HepG2 (cell line): ENCODE measurements around the gene PRKCZ. TPM values are rescaled to one million over a fixed set of nuclear protein-coding genes. Genes with fewer than 3 reads are reported as not detected.

Experiments used
- FOSL1 ChIP-seq: sonication (generic); formaldehyde crosslinking; IDR thresholded peaks from 2 replicates; pipeline ENCODE4 v1.9.0; 2021; ENCODE audit warnings: missing genetic modification reagents, borderline replicate concordance
- GTF2F1 ChIP-seq: fragments of 150-350 bp; IDR thresholded peaks from 2 replicates; pipeline ENCODE4 v1.6.1; 2014; ENCODE audit warnings: low read length
- PAF1 ChIP-seq: IDR thresholded peaks from 2 replicates; pipeline ENCODE4 v1.6.1; 2016; ENCODE audit warnings: missing genetic modification reagents, missing compliant biosample characterization
- SMAD1 ChIP-seq: sonication (generic); formaldehyde crosslinking; IDR thresholded peaks from 2 replicates; pipeline ENCODE4 v1.4.0; 2020; ENCODE audit warnings: missing genetic modification reagents, low read depth, mild to moderate bottlenecking, borderline replicate concordance
- SP4 ChIP-seq: sonication (generic); formaldehyde crosslinking; IDR thresholded peaks from 2 replicates; pipeline ENCODE4 v1.8.1; 2023; ENCODE audit warnings: mild to moderate bottlenecking, missing genetic modification reagents
- U2AF1 ChIP-seq: fragments of 200-400 bp; formaldehyde crosslinking; optimal IDR thresholded peaks from 2 replicates; pipeline ENCODE3; 2017; ENCODE audit warnings: mild to moderate bottlenecking, low read depth, low read length
- ZNF160 ChIP-seq: sonication (generic); formaldehyde crosslinking; IDR thresholded peaks from 2 replicates; pipeline ENCODE4 v1.8.0; 2022; ENCODE audit warnings: mild to moderate bottlenecking, inconsistent platforms, missing genetic modification reagents
- ZNF552 ChIP-seq: sonication (generic); formaldehyde crosslinking; IDR thresholded peaks from 2 replicates; pipeline ENCODE4 v1.9.0; 2022; ENCODE audit warnings: missing genetic modification reagents, mild to moderate bottlenecking, borderline replicate concordance
- polyA plus RNA-seq, 8 experiments: library from polyadenylated mRNA; depleted of rRNA in 3 of 8; stranded (reverse) in 7 of 8; unstranded in 1 of 8; fragments of >200 nt; fragmentation: Illumina TruSeq in 4 of 8; extraction: Trizol in 4 of 8; gene quantifications; 2 replicates each; pipeline versions ENCODE4 v1.2.1 to v1.2.3, GENCODE V29; 2011 to 2016; ENCODE audit warnings: low read depth in 4 of 8, missing spikeins in 1 of 8, mixed read lengths in 1 of 8; ENCODE audit not compliant: insufficient read depth in 1 of 8
- total RNA-seq, 5 experiments: library from RNA; depleted of rRNA; stranded (reverse); fragments of >200 nt; fragmentation: Illumina TruSeq; extraction: Trizol; gene quantifications; 2 replicates each; pipeline ENCODE4 v1.2.3, GENCODE V29; 2016; ENCODE audit warnings: low read depth in 1 of 5
- TF ChIP-seq, protein P1 (sequence below): sonication (generic); formaldehyde crosslinking; IDR thresholded peaks from 2 replicates; pipeline ENCODE4 v1.9.0; 2021; ENCODE audit warnings: missing genetic modification reagents, mild to moderate bottlenecking, borderline replicate concordance
- TF ChIP-seq, protein P2 (sequence below): sonication (generic); formaldehyde crosslinking; IDR thresholded peaks from 2 replicates; pipeline ENCODE4 v1.5.0; 2020; ENCODE audit warnings: mild to moderate bottlenecking, missing genetic modification reagents
- TF ChIP-seq, protein P3 (sequence below): IDR thresholded peaks from 2 replicates; pipeline ENCODE4 v1.4.0; 2020; ENCODE audit warnings: mild to moderate bottlenecking, missing genetic modification reagents
- TF ChIP-seq, protein P4 (sequence below): sonication (generic); formaldehyde crosslinking; IDR thresholded peaks from 2 replicates; pipeline ENCODE4 v1.4.0; 2020; ENCODE audit warnings: missing genetic modification reagents
- TF ChIP-seq, protein P5 (sequence below): IDR thresholded peaks from 2 replicates; pipeline ENCODE4 v1.6.1; 2016; ENCODE audit warnings: missing biosample characterization, missing genetic modification reagents, low read depth
- TF ChIP-seq, protein P6 (sequence below): sonication (generic); formaldehyde crosslinking; IDR thresholded peaks from 2 replicates; pipeline ENCODE4 v1.4.0; 2020; ENCODE audit warnings: missing genetic modification reagents, borderline replicate concordance

PRKCZ gene
- total and polyA plus RNA-seq, 2 of the 13 experiments (the other 11 are each of a cell fraction or from before 2014, with no cell fraction given), result 34.7 to 85.2 TPM

DNA sequence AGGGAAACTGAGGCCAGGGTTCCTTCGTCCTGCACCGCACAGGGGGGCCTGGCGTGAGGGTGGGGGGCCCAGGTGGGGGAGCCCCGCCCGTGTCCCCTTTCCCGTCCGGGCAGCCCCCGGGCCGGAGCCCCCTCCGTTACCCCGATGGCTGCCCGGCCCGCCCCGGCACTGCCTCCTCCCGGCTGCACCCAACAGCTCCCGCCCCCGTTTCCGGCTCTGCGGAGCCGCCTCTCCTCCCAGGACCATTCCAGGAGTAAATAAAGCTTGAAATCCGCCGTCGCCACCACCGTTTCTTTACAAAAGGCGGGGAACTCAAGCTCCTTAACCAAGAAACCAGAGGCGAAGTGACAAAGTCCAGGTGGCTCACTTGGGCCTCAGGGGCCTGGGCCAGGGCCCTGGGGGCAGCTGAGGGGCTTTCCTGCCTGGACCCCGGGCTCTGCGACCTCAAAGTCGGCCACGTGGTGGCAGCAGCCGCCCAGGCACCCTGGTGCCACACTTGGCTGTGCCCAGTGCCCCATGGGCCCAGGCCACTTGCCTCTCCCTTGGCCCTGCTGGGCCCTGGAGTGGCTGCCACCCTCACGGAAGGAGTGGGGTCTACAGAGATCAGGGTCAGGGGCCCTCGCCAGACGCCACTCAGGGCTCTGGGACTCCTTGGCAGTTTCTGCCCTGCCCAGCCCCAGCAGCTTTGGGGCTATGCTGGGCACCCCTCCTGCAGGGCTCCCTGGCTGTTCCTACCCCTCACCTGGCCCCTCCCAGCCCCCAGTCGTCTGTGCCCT lies 144.9 kb downstream of the PRKCZ start (continued):
- TF ChIP-seq, protein P1, sequence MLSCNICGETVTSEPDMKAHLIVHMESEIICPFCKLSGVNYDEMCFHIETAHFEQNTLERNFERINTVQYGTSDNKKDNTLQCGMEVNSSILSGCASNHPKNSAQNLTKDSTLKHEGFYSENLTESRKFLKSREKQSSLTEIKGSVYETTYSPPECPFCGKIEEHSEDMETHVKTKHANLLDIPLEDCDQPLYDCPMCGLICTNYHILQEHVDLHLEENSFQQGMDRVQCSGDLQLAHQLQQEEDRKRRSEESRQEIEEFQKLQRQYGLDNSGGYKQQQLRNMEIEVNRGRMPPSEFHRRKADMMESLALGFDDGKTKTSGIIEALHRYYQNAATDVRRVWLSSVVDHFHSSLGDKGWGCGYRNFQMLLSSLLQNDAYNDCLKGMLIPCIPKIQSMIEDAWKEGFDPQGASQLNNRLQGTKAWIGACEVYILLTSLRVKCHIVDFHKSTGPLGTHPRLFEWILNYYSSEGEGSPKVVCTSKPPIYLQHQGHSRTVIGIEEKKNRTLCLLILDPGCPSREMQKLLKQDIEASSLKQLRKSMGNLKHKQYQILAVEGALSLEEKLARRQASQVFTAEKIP (CRISPR knock-in tag), result no peak
- TF ChIP-seq GTF2F1 (no peak), U2AF1 (no peak), SP4 (CRISPR knock-in tag) (no peak; the same call in none of the 2 replicates), SMAD1 (CRISPR knock-in tag) (no peak), ZNF160 (CRISPR knock-in tag) (no peak), FOSL1 (no peak), PAF1 (CRISPR knock-in tag) (no peak), ZNF552 (CRISPR knock-in tag) (no peak)
- TF ChIP-seq, protein P2, sequence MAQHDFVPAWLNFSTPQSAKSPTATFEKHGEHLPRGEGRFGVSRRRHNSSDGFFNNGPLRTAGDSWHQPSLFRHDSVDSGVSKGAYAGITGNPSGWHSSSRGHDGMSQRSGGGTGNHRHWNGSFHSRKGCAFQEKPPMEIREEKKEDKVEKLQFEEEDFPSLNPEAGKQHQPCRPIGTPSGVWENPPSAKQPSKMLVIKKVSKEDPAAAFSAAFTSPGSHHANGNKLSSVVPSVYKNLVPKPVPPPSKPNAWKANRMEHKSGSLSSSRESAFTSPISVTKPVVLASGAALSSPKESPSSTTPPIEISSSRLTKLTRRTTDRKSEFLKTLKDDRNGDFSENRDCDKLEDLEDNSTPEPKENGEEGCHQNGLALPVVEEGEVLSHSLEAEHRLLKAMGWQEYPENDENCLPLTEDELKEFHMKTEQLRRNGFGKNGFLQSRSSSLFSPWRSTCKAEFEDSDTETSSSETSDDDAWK, result no peak
- TF ChIP-seq, protein P3, sequence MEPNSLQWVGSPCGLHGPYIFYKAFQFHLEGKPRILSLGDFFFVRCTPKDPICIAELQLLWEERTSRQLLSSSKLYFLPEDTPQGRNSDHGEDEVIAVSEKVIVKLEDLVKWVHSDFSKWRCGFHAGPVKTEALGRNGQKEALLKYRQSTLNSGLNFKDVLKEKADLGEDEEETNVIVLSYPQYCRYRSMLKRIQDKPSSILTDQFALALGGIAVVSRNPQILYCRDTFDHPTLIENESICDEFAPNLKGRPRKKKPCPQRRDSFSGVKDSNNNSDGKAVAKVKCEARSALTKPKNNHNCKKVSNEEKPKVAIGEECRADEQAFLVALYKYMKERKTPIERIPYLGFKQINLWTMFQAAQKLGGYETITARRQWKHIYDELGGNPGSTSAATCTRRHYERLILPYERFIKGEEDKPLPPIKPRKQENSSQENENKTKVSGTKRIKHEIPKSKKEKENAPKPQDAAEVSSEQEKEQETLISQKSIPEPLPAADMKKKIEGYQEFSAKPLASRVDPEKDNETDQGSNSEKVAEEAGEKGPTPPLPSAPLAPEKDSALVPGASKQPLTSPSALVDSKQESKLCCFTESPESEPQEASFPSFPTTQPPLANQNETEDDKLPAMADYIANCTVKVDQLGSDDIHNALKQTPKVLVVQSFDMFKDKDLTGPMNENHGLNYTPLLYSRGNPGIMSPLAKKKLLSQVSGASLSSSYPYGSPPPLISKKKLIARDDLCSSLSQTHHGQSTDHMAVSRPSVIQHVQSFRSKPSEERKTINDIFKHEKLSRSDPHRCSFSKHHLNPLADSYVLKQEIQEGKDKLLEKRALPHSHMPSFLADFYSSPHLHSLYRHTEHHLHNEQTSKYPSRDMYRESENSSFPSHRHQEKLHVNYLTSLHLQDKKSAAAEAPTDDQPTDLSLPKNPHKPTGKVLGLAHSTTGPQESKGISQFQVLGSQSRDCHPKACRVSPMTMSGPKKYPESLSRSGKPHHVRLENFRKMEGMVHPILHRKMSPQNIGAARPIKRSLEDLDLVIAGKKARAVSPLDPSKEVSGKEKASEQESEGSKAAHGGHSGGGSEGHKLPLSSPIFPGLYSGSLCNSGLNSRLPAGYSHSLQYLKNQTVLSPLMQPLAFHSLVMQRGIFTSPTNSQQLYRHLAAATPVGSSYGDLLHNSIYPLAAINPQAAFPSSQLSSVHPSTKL (CRISPR knock-in tag), result peak; percentile 48; the same call in 1 of the 2 replicates
- TF ChIP-seq, protein P4, sequence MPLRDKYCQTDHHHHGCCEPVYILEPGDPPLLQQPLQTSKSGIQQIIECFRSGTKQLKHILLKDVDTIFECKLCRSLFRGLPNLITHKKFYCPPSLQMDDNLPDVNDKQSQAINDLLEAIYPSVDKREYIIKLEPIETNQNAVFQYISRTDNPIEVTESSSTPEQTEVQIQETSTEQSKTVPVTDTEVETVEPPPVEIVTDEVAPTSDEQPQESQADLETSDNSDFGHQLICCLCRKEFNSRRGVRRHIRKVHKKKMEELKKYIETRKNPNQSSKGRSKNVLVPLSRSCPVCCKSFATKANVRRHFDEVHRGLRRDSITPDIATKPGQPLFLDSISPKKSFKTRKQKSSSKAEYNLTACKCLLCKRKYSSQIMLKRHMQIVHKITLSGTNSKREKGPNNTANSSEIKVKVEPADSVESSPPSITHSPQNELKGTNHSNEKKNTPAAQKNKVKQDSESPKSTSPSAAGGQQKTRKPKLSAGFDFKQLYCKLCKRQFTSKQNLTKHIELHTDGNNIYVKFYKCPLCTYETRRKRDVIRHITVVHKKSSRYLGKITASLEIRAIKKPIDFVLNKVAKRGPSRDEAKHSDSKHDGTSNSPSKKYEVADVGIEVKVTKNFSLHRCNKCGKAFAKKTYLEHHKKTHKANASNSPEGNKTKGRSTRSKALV (CRISPR knock-in tag), result peak; percentile 25; the same call in 1 of the 2 replicates
- TF ChIP-seq, protein P5, sequence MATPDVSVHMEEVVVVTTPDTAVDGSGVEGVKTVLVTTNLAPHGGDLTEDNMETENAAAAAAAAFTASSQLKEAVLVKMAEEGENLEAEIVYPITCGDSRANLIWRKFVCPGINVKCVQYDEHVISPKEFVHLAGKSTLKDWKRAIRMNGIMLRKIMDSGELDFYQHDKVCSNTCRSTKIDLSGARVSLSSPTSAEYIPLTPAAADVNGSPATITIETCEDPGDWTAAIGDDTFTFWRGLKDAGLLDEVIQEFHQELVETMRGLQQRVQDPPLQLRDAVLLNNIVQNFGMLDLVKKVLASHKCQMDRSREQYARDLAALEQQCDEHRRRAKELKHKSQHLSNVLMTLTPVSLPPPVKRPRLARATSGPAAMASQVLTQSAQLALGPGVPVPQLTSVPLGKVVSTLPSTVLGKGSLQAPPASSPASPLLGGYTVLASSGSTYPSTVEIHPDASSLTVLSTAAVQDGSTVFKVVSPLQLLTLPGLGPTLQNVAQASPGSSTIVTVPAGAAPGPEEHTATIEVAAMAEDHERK (CRISPR knock-in tag), result no peak
- TF ChIP-seq, protein P6, sequence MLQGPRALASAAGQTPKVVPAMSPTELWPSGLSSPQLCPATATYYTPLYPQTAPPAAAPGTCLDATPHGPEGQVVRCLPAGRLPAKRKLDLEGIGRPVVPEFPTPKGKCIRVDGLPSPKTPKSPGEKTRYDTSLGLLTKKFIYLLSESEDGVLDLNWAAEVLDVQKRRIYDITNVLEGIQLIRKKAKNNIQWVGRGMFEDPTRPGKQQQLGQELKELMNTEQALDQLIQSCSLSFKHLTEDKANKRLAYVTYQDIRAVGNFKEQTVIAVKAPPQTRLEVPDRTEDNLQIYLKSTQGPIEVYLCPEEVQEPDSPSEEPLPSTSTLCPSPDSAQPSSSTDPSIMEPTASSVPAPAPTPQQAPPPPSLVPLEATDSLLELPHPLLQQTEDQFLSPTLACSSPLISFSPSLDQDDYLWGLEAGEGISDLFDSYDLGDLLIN, result 0 out of 2 replicates have a peak, but pooled peaks have one; percentile 42
